GM18867 (cell line): ENCODE data around the gene FRA10AC1.

Source experiments
- ATAC-seq: cut with Tn5 transposase; IDR thresholded peaks from one replicate; pipeline ENCODE4 v1.9.1; 2021; ENCODE audit warnings: mild to moderate bottlenecking, moderate library complexity; ENCODE audit not compliant: unreplicated experiment

The FRA10AC1 gene, protein sequence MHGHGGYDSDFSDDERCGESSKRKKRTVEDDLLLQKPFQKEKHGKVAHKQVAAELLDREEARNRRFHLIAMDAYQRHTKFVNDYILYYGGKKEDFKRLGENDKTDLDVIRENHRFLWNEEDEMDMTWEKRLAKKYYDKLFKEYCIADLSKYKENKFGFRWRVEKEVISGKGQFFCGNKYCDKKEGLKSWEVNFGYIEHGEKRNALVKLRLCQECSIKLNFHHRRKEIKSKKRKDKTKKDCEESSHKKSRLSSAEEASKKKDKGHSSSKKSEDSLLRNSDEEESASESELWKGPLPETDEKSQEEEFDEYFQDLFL

GRCh38 chr10:93702210-93703001 is at the start of gene FRA10AC1:
Gene FRA10AC1, minus strand, starts transcription at chr10:93702592. Its CDS starts 2,486 bp downstream, at chr10:93700106.
- ATAC-seq: peak; percentile 87

DNA sequence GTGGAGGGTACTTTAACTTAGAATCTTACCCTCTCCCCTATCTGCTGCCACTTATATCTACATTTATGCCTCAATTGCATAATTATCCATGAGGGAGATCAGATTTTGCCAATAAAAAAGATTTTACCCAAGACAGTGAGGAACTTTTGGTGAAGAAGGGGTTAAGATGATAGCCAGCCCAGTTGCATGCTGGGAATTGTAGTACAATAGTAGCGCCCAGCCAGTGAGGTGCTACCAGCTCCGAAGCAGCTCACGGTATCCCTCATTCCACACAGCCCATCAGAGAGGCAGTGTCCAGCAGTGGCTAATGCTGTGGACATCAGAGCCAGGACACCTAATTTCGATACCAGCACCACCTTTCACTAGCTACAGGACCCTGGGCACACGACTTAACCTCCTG is 49.4 kb upstream of the FRA10AC1 start:
- no peak for ATAC-seq

DNA sequence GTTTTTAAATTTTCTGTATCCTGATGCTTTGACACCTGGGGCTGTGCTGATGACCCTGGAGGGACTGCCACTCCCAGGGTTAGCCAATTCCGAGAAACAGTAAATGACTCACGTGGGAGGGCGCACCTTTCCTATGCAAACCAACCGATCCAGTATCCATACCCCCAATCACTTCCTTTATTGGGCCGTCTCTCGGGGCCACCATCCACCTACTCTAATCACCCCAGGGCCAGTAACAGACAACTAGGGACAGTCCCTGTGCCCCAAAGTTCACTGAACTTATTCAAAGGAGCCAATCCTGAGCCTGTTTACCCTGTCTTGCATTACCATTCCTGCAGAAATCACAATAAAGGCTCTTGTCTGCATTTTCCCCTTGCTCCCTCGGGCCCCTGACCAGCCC is 48.7 kb upstream of the FRA10AC1 start:
- ATAC-seq: no peak

DNA sequence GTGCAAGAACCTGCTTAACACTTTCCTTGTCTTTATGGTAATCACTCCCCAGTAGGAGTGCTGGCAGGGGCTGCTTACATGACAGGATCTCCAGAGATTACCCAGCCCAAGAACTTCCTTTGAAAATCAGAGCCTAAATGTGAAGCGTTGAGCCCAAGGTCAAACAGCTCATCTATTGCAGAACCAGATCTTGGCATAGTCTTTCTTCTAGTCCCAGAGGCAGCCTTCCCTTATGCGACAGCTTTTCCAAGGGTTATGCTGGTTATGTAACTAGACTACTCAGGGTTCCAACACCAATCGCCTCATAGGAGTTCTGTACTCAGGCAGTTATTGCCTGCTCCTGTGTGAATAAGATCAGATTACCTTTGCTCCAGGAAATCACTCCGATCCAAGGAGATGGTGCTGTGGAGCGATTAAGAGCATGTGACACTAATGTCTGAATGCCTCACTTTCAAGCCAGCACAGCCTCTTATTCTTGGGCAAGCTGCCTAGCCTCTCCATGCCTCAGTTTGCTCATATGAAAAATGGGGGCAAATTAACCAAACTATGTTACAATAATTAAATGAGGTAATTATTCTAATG is 46.9 kb upstream of the FRA10AC1 start:
- ATAC-seq: no peak

- ATAC-seq: no peak
Observed at GRCh38 chr10:93746844-93747284, 44.5 kb upstream of the FRA10AC1 start.

- no peak for ATAC-seq
Observed at GRCh38 chr10:93745408-93746065, 43.1 kb upstream of the FRA10AC1 start.

GRCh38 chr10:93742633-93743349 is 40.4 kb upstream of the FRA10AC1 start:
- peak; percentile 83 for ATAC-seq

DNA sequence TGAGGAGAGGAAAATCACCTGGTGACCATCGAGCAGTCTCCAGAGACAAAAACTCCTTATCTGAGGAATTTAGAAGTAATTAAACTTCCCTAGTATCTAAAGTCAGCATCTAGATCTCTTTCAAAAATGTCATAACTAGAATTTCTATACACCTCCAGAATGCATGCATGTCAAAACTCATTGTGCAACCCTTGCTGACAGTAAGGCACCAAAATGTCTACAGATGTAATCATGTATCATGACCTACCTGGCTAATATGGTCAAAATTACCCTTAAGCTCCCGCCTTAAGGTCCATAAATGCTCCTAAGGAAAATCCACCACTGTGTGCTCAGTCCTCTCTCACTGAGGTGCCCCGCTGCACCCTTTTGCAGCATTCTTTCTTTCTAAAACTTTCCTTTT is 39.0 kb upstream of the FRA10AC1 start:
- no peak for ATAC-seq

GRCh38 chr10:93726024-93726423 is 23.6 kb upstream of the FRA10AC1 start:
- no peak for ATAC-seq

DNA sequence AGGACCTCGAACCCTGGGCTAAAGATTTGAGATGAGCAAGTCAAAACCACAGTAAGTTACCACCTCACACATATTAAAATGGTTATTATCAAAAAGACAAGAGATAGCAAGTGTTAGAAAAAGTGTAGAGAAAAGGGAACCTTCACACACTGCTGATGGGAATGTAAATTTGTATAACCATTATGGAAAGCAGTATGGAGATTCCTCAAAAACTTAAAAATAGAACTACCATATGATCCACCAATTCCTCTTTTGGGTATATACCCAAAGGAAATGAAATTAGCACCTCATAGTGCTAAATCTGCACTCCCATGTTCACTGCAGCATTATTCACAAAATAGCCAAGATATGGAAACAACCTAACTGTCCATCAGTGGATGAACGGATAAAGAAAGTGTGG is 20.8 kb upstream of the FRA10AC1 start:
- no peak for ATAC-seq

- ATAC-seq: no peak
Observed at GRCh38 chr10:93722550-93722949, 20.2 kb upstream of the FRA10AC1 start.

DNA sequence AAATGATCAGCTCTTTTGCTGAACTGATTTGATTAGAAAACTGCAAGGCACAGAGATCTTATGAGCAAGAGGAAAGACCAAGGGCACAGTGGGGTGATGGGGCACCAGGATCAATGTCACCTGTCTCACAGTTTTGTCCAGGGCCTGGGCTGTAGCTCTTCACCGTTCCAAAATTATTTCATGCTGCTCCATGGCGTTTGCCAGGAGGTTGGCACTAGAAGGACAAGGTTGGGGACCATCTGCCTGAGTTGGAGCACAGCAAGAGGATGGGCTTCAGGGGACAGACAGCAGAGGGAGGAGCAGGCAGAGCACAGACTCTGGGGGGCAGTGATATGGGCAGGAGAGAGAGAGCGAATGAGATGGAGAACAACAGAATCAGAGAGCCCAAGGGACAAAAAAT is 17.5 kb upstream of the FRA10AC1 start:
- ATAC-seq: no peak

DNA sequence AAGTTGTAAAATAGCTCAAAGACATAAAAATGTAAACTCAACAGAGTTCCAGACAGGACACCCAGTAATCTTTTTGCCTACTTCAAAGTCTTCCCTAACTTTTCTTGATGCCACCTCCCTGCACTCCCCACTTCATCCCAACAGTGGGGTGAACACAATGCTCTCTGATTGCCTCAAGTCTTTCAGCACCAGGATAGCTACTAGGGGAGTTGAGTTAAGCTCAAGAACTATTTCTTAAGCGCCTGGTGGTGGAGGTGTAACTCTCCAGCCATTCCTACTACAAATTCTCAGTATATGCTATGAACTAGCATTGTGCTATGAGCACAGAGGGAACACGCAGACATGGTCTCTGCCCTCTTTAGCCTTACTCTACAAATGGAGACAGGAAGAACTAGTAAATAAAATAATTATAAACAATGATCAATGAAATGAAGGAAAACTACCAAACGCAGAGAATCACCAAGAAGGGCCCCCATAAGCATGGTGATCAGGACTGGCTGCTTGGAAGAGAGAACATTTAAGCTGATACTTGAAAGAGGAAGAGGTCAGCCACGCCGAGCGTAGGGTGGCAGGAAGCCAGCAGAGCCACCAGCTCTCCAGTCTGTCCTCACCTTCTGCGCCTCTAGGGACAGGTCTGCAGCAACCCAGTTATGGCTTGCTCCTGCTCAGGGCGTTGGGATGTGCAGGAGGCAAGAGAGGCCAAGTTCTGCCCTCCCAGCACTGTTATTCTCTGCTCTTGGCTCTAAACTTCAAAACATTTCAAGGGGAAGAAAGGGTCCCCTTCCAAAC is 16.7 kb upstream of the FRA10AC1 start:
- ATAC-seq: peak; percentile 56

GRCh38 chr10:93716766-93717165 is 14.4 kb upstream of the FRA10AC1 start:
- ATAC-seq: no peak

DNA sequence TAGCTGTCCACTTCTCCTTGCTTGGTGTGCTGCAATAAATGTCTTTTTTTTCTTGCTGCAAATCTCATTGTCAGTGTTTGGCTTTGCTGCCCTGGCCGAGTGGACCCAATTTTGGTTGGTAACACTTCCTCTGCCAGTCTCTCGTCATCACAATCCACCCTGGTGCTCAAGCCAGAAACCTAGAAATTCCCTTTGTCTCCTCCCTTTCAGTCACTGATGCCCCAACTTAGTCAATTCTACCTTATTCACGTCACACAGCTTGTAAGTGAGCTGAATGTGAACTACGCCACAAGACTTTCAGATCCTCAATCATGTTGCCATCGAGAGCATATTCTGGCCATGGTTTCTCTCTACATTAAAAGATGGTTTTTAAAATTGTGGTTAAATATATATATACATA is 13.0 kb upstream of the FRA10AC1 start:
- ATAC-seq: peak; percentile 89

DNA sequence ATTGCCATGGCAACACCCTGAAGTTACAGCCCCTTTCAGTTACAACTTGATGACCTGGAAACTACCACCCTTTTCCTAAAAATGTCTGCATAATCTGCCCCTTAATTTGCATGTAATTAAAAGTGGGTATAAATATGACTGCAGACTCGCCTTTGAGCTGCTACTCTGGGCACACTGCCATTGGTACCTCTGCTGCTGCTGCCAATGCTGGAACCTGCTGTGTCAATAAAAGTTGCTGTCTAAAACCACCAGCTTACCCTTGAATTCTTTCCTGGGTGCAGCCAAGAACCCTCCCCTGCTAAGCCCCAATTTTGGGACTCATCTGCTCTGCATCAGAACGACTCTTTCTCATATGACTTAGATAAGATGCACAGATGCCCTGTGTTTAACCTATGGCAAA is 10.2 kb upstream of the FRA10AC1 start:
- no peak for ATAC-seq

GRCh38 chr10:93711891-93712290 is 9.5 kb upstream of the FRA10AC1 start:
- ATAC-seq: no peak

DNA sequence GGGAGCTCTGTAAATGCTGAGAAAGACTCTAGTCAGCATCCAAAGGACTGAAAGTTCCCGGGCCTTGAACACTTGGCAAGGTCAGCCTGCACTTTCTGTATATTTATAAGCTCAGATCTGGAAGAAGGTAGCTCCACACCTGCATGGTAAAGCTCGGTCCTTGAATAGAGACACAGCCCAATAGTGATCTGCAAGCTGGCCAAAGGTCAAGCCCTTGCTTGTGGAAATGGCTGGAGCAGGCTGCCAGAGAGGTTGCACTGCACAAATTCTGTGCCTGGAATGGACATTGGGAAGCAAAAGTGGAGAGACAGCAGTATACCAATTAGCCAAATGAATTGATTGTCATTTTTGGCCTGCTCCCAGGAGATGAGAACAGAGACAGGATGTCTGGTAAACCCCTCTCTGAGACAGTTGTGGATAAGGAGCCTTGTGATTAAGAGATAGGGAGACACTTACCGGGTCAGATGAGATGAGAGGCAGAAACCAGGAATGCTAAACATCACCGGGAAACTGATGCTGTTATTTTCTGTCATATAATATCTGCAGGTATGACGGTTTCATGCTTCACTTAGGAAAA is 8.0 kb upstream of the FRA10AC1 start:
- no peak for ATAC-seq

- ATAC-seq: no peak
Observed at GRCh38 chr10:93707623-93708022, 5.2 kb upstream of the FRA10AC1 start.

DNA sequence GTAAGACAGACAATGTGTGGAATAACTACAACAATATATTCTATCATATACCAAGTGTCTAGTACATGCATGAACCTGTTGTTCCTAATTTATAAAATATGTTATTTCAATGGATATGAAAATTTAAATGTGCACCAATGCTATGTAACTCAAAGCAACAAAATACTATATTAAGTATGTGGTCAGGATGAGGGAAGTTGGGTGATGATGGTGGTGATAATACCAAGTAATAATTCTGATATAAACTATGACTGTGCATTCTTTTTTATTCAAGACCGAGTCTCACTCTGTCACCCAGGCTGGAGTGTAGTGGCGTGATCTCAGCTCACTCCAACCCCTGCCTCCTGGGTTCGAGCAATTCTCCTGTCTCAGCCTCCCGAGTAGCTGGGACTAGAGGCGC is 2.1 kb upstream of the FRA10AC1 start:
- ATAC-seq: no peak
